Progenitor cell of endocrine pancreas (in vitro differentiated cells): ENCODE data around the gene ZNF598. TPM values are rescaled to one million over a fixed set of nuclear protein-coding genes. Genes with fewer than 3 reads are reported as not detected.

Source experiments
- DNase-seq: peaks from one replicate; pipeline ENCODE4 v3.0.0; 2021; ENCODE audit warnings: low spot score; ENCODE audit not compliant: unreplicated experiment
- H3K27ac Mint-ChIP-seq: 2 replicates; pipeline ENCODE4 v1.8.0; 2021; ENCODE audit warnings: mild to moderate bottlenecking, moderate library complexity, mixed read lengths
- H3K27me3 Mint-ChIP-seq: 2 replicates; pipeline ENCODE4 v1.8.0; 2021; ENCODE audit warnings: mixed read lengths
- H3K36me3 Mint-ChIP-seq: 2 replicates; pipeline ENCODE4 v1.8.0; 2022; ENCODE audit warnings: mixed read lengths; ENCODE audit not compliant: insufficient read depth
- H3K4me1 Mint-ChIP-seq: 2 replicates; pipeline ENCODE4 v1.8.0; 2021; ENCODE audit warnings: low read depth, mixed read lengths
- H3K4me3 Mint-ChIP-seq: 2 replicates; pipeline ENCODE4 v1.8.0; 2021; ENCODE audit warnings: low read depth, mild to moderate bottlenecking, moderate library complexity, mixed read lengths
- H3K9me3 Mint-ChIP-seq: 2 replicates; pipeline ENCODE4 v1.8.0; 2021; ENCODE audit warnings: low read depth, mixed read lengths
- CTCF ChIP-seq: fragments of 200-600 bp; sonication (generic); IDR thresholded peaks from one replicate; pipeline ENCODE4 v1.5.0; 2021; ENCODE audit warnings: antibody characterized with exemption, mild to moderate bottlenecking; ENCODE audit not compliant: unreplicated experiment
- total RNA-seq: library from RNA; stranded (reverse); gene quantifications from 2 replicates; pipeline ENCODE4 v1.2.1, GENCODE V29; 2021

Gene ZNF598
- total RNA-seq, 1 donor from 2014 or later: 41.5 TPM

DNA sequence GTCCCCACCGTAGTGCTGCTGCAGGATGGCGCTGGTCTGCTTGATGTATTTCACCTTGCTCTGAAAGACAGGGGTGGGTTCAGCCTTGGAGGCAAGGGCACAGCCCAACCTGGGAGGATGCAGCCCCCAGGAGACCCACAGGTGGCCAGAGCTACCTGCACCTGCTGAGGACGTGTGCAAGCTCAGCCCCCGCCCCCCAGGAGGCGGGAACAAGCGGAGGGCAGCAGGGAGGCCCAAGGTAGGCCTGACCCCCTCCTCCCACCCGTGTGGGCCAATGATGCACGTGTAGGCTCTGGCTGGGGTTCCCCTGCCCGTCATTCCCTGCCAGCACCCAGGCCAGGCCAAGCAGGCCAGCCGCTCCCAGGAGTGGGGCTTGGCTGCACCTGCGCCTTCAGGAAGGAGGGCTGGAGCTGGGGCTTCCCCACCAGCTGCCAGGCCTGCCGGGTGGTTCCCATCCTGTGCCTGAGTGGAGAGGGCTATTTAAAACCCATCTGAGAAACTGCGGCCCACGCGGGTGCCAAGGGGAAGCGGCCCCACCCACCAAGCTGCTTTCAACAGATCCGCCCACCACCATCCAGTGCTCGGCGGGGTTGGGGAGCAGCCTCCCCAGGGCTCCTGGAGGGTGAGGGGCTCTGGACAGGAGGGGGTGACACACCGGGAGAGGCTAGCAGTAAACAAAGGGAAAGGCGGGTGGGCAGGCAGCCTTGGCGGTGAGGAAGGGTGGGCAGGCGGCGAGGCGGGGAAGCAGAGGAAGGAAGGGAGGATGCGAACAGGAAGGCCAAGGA, 34.2 kb upstream of the ZNF598 start:
- TF ChIP-seq CTCF: no peak
- Mint-ChIP-seq H3K9me3 (no peaks in the 10 kb centered on the region), H3K4me1 (peaks cover 16% of the 10 kb centered on the region), H3K4me3 (no peak overlapping the region), H3K27ac (no peak overlapping the region), H3K36me3 (peaks cover 1% of the 10 kb centered on the region), H3K27me3 (no peaks in the 10 kb centered on the region)
- DNase-seq: no peak

- H3K4me1 Mint-ChIP-seq: peaks cover 10% of the 10 kb centered on the region
- no peak for DNase-seq
- peaks cover 1% of the 10 kb centered on the region for H3K36me3 Mint-ChIP-seq
- no peaks in the 10 kb centered on the region for H3K27me3 Mint-ChIP-seq
- no peaks in the 10 kb centered on the region for H3K9me3 Mint-ChIP-seq
- TF ChIP-seq CTCF: no peak
- H3K4me3 Mint-ChIP-seq: no peak overlapping the region
- no peak overlapping the region for H3K27ac Mint-ChIP-seq
Observed at GRCh38 chr16:2042986-2043666, 33.5 kb upstream of the ZNF598 start.

GRCh38 chr16:2042171-2042985, 32.8 kb upstream of the ZNF598 start:
- TF ChIP-seq CTCF: no peak
- peaks cover 1% of the 10 kb centered on the region for H3K36me3 Mint-ChIP-seq
- no peak overlapping the region for H3K27ac Mint-ChIP-seq
- DNase-seq: no peak
- H3K9me3 Mint-ChIP-seq: no peaks in the 10 kb centered on the region
- no peak overlapping the region for H3K4me3 Mint-ChIP-seq
- no peaks in the 10 kb centered on the region for H3K27me3 Mint-ChIP-seq
- H3K4me1 Mint-ChIP-seq: peaks cover 10% of the 10 kb centered on the region

DNA sequence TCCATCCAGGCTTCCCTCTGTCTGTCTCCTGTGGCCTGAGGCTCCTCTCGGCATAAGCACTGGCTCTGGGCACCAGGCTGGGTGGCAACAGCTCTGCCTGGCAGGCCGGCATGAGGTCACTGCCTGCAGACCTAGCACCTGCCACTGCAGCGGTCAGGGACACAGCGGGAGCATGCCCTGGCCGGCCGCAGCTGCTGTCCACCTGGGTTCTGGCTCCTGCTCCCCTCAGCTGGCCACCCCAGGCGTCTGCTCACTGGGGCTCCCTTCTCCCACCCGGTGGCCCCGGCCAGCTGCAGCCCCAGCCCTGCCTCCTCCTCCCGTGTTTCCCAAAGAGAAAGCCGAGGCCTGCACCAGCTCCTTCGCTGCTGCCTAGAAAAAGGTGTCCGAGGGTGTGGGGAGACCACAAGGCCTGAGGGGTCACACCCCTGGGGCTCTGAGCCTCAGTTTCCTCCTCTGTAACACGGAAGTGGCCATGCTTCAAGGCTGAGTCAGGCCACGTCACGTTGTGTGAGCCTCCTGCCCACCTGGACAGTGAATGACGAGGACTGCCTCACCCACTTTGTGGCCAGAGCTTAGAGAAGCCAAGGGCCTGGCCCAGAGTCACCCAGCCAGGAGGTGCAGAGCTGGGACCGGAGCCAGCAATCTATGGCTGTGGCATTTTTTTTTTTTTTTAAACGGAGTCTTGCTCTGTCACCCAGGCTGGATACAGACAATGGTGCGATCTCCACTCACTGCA, 31.3 kb upstream of the ZNF598 start:
- peaks cover 5% of the 10 kb centered on the region for H3K4me1 Mint-ChIP-seq
- peaks cover 1% of the 10 kb centered on the region for H3K36me3 Mint-ChIP-seq
- H3K27me3 Mint-ChIP-seq: no peaks in the 10 kb centered on the region
- TF ChIP-seq CTCF: no peak
- H3K4me3 Mint-ChIP-seq: no peak overlapping the region
- H3K9me3 Mint-ChIP-seq: no peaks in the 10 kb centered on the region
- no peak overlapping the region for H3K27ac Mint-ChIP-seq
- no peak for DNase-seq
